H9 (cell line): Measurements from ENCODE around the gene SLC35B3. TPM values are rescaled to one million over a fixed set of nuclear protein-coding genes. Genes with fewer than 3 reads are reported as not detected.

Experiments used
- DNase-seq: peaks from one replicate; pipeline ENCODE4 v3.0.0-alpha.2; 2017
- H2AFZ ChIP-seq: one replicate; pipeline ENCODE4 v1.6.1; 2013; ENCODE audit warnings: mild to moderate bottlenecking, low read length, control low read depth, moderate library complexity
- H2AK5ac ChIP-seq: 2 replicates; pipeline ENCODE4 v1.6.1; 2013; ENCODE audit warnings: low read length, control low read depth, mixed read lengths; ENCODE audit not compliant: insufficient read length
- H2BK120ac ChIP-seq: one replicate; pipeline ENCODE4 v1.6.1; 2013; ENCODE audit warnings: low read depth, mild to moderate bottlenecking, low read length, control low read depth, inconsistent platforms; ENCODE audit not compliant: poor library complexity, severe bottlenecking
- H2BK12ac ChIP-seq: 2 replicates; pipeline ENCODE4 v1.6.1; 2013; ENCODE audit warnings: low read length, control low read depth, mixed read lengths, low read depth; ENCODE audit not compliant: insufficient read length
- H2BK15ac ChIP-seq: 2 replicates; pipeline ENCODE4 v1.6.1; 2013; ENCODE audit warnings: low read depth, low read length, control low read depth
- H2BK20ac ChIP-seq: one replicate; pipeline ENCODE4 v1.6.1; 2013; ENCODE audit warnings: low read depth, mild to moderate bottlenecking, low read length, control low read depth, inconsistent platforms; ENCODE audit not compliant: poor library complexity, severe bottlenecking
- H2BK5ac ChIP-seq: 2 replicates; pipeline ENCODE4 v1.6.1; 2013; ENCODE audit warnings: low read length, control low read depth, mixed read lengths; ENCODE audit not compliant: insufficient read length
- H3K14ac ChIP-seq: 2 replicates; pipeline ENCODE4 v1.6.1; 2013; ENCODE audit warnings: low read length, control low read depth; ENCODE audit not compliant: insufficient read depth
- H3K18ac ChIP-seq: 2 replicates; pipeline ENCODE4 v1.6.1; 2013; ENCODE audit warnings: low read depth, mild to moderate bottlenecking, mixed read lengths, low read length, control low read depth; ENCODE audit not compliant: insufficient read length
- H3K23ac ChIP-seq: 2 replicates; pipeline ENCODE4 v1.6.1; 2013; ENCODE audit warnings: low read length, control low read depth, mixed read lengths, low read depth; ENCODE audit not compliant: insufficient read length
- H3K23me2 ChIP-seq: 2 replicates; pipeline ENCODE4 v1.6.1; 2013; ENCODE audit warnings: low read depth, mild to moderate bottlenecking, mixed read lengths, low read length, control low read depth; ENCODE audit not compliant: insufficient read length, poor library complexity, severe bottlenecking
- H3K27ac ChIP-seq: 2 replicates; pipeline ENCODE4 v1.5.1; 2013; ENCODE audit warnings: low read length, control low read depth, mixed read lengths, low read depth; ENCODE audit not compliant: insufficient read length
- H3K27me3 ChIP-seq: 2 replicates; pipeline ENCODE4 v1.6.1; 2013; ENCODE audit warnings: low read length, control low read depth, inconsistent platforms; ENCODE audit not compliant: insufficient read depth
- H3K4ac ChIP-seq: 2 replicates; pipeline ENCODE4 v1.6.1; 2013; ENCODE audit warnings: low read depth, mild to moderate bottlenecking, control low read depth, inconsistent platforms, low read length, moderate library complexity
- H3K4me1 ChIP-seq: 2 replicates; pipeline ENCODE4 v1.6.1; 2013; ENCODE audit warnings: low read length, control low read depth, inconsistent platforms; ENCODE audit not compliant: insufficient read depth
- H3K4me2 ChIP-seq: 2 replicates; pipeline ENCODE4 v1.6.1; 2013; ENCODE audit warnings: low read length, control low read depth, mixed read lengths; ENCODE audit not compliant: insufficient read length, insufficient read depth
- H3K56ac ChIP-seq: 2 replicates; pipeline ENCODE4 v1.6.1; 2013; ENCODE audit warnings: low read depth, mild to moderate bottlenecking, mixed read lengths, low read length, control low read depth; ENCODE audit not compliant: insufficient read length
- H3K79me1 ChIP-seq: 2 replicates; pipeline ENCODE4 v1.6.1; 2013; ENCODE audit warnings: low read depth, mild to moderate bottlenecking, moderate library complexity, low read length, control low read depth, inconsistent platforms; ENCODE audit not compliant: insufficient read depth, poor library complexity, severe bottlenecking
- H3K79me2 ChIP-seq: 2 replicates; pipeline ENCODE4 v1.6.1; 2013; ENCODE audit warnings: low read length, control low read depth, inconsistent platforms; ENCODE audit not compliant: insufficient read depth
- H3K9ac ChIP-seq: 2 replicates; pipeline ENCODE4 v1.6.1; 2013; ENCODE audit warnings: low read length, control low read depth, mixed read lengths; ENCODE audit not compliant: insufficient read length; ENCODE audit errors: extremely low read depth
- H3K9me3 ChIP-seq: one replicate; pipeline ENCODE4 v1.6.1; 2013; ENCODE audit warnings: low read depth, low read length, inconsistent platforms; ENCODE audit not compliant: control insufficient read depth
- H3T11ph ChIP-seq: one replicate; pipeline ENCODE4 v1.6.1; 2013; ENCODE audit warnings: mild to moderate bottlenecking, low read length, control low read depth, inconsistent platforms
- H4K20me1 ChIP-seq: one replicate; pipeline ENCODE4 v1.6.1; 2013; ENCODE audit not compliant: control insufficient read depth, insufficient read length, insufficient read depth
- H4K5ac ChIP-seq: 2 replicates; pipeline ENCODE4 v1.6.1; 2013; ENCODE audit warnings: low read depth, mild to moderate bottlenecking, mixed read lengths, low read length, control low read depth; ENCODE audit not compliant: insufficient read length
- H4K8ac ChIP-seq: replicated peaks from 2 replicates; pipeline ENCODE4 v1.6.1; 2013; ENCODE audit warnings: low read length, control low read depth, mixed read lengths, low read depth; ENCODE audit not compliant: insufficient read length
- H4K91ac ChIP-seq: 2 replicates; pipeline ENCODE4 v1.6.1; 2013; ENCODE audit warnings: low read depth, mild to moderate bottlenecking, moderate library complexity, mixed read lengths, low read length, control low read depth; ENCODE audit not compliant: insufficient read length
- H3K27ac Mint-ChIP-seq, 3 experiments: 2 replicates in 2 of 3; 3 replicates in 1 of 3; pipeline ENCODE4 v1.8.0; 2020 to 2021; ENCODE audit warnings: mixed read lengths in 3 of 3, mild to moderate bottlenecking in 1 of 3, moderate library complexity in 1 of 3
- H3K27me3 Mint-ChIP-seq: 2 replicates; pipeline ENCODE4 v1.8.0; 2021; ENCODE audit warnings: low read depth, mild to moderate bottlenecking, moderate library complexity, mixed read lengths
- H3K36me3 Mint-ChIP-seq, 3 experiments: 2 replicates in 2 of 3; 3 replicates in 1 of 3; pipeline ENCODE4 v1.8.0; 2020 to 2021; ENCODE audit warnings: low read depth in 3 of 3, mixed read lengths in 3 of 3; ENCODE audit not compliant: insufficient read depth in 1 of 3
- H3K4me1 Mint-ChIP-seq, 2 experiments: 2 replicates each; pipeline ENCODE4 v1.8.0; 2020; ENCODE audit warnings: mixed read lengths in 2 of 2
- H3K4me3 Mint-ChIP-seq, 2 experiments: 2 replicates in 1 of 2; 3 replicates in 1 of 2; pipeline ENCODE4 v1.8.0; 2020 to 2021; ENCODE audit warnings: mild to moderate bottlenecking in 2 of 2, mixed read lengths in 2 of 2, moderate library complexity in 1 of 2
- H3K9me3 Mint-ChIP-seq, 2 experiments: 2 replicates in 1 of 2; 3 replicates in 1 of 2; pipeline ENCODE4 v1.8.0; 2020; ENCODE audit warnings: mild to moderate bottlenecking in 2 of 2, mixed read lengths in 2 of 2, moderate library complexity in 1 of 2
- CTCF ChIP-seq: fragments of 200-600 bp; sonication (generic); conservative IDR thresholded peaks from 3 replicates; pipeline ENCODE4 v1.8.0; 2021; ENCODE audit warnings: antibody characterized with exemption, mild to moderate bottlenecking
- WGBS: extraction: QIAGEN DNeasy Blood & Tissue Kit; methylation state at CpG from one replicate; pipeline ENCODE4 v1.1.7; 2013; ENCODE audit warnings: missing lambda C conversion rate, low lambda C conversion rate, mixed read lengths; ENCODE audit not compliant: insufficient read length; ENCODE audit errors: extremely low coverage; 5-methylcytosine and 5-hydroxymethylcytosine counted together
- total RNA-seq: library from RNA; stranded (reverse); gene quantifications from 2 replicates; pipeline ENCODE4 v1.2.1, GENCODE V29; 2021

The SLC35B3 gene
- total RNA-seq, 1 experiment from 2014 or later: 8.4 TPM

GRCh38 chr6:8382434-8382833 lies 52.9 kb downstream of the SLC35B3 start:
- H3K27me3 Mint-ChIP-seq: no peaks in the 10 kb centered on the region
- H3K27ac Mint-ChIP-seq: 0 out of 7 replicates have a peak overlapping the region, but pooled peaks of 1 of the 3 experiments have one; percentile 90
- Histone ChIP-seq H2BK20ac (no peak overlapping the region), H3K4me2 (no peak overlapping the region), H4K20me1 (no peaks in the 10 kb centered on the region), H2AFZ (no peak overlapping the region), H4K91ac (no peak overlapping the region), H2BK12ac (no peak overlapping the region), H3K79me2 (no peaks in the 10 kb centered on the region), H3K14ac (no peak overlapping the region), H2BK120ac (no peak overlapping the region), H4K5ac (no peak overlapping the region), H2BK15ac (no peak overlapping the region), H3K56ac (no peak overlapping the region), H3K27ac (no peak overlapping the region), H3K4me1 (peaks cover 2% of the 10 kb centered on the region; the same call in 1 of the 2 replicates), H3K23me2 (no peaks in the 10 kb centered on the region), H3K9me3 (no peaks in the 10 kb centered on the region), H3K27me3 (no peaks in the 10 kb centered on the region), H3K9ac (no peak overlapping the region), H3K18ac (no peak overlapping the region), H2BK5ac (no peak overlapping the region), H3K4ac (no peak overlapping the region), H2AK5ac (no peak overlapping the region), H3K23ac (no peak overlapping the region), H3T11ph (no peak overlapping the region), H4K8ac (no peak overlapping the region), H3K79me1 (no peaks in the 10 kb centered on the region)
- WGBS: no CpG with 5 or more reads among the region's 1 CpG
- H3K36me3 Mint-ChIP-seq: peaks cover 0 to 10% (median 0%) of the 10 kb centered on the region in 3 experiments; a peak in 4 of 7 replicates
- DNase-seq: no peak
- H3K4me3 Mint-ChIP-seq: no peak overlapping the region
- peaks cover 24 to 25% of the 10 kb centered on the region in 2 experiments for H3K4me1 Mint-ChIP-seq
- peaks cover 3% of the 10 kb centered on the region in 2 experiments; a peak in 3 of 5 replicates for H3K9me3 Mint-ChIP-seq
- no peak for TF ChIP-seq CTCF
